SH-SY5Y (cell line): Measurements from ENCODE around the gene PSMD8.

Experiments
- GATA2 ChIP-seq: IDR thresholded peaks from 2 replicates; pipeline ENCODE4 v1.6.1; 2011; ENCODE audit warnings: mild to moderate bottlenecking, low read depth, low read length
- GATA3 ChIP-seq: IDR thresholded peaks from 2 replicates; pipeline ENCODE4 v1.6.1; 2011; ENCODE audit warnings: low read depth, mild to moderate bottlenecking, low read length, moderate library complexity

- TF ChIP-seq GATA2 (no peak), GATA3 (no peak)
Measured at GRCh38 chr19:38387550-38388348, 13.4 kb downstream of the PSMD8 start, which contains the start of gene GGN.
